Measurements from ENCODE around the gene FAM20B.

Gene FAM20B

DNA sequence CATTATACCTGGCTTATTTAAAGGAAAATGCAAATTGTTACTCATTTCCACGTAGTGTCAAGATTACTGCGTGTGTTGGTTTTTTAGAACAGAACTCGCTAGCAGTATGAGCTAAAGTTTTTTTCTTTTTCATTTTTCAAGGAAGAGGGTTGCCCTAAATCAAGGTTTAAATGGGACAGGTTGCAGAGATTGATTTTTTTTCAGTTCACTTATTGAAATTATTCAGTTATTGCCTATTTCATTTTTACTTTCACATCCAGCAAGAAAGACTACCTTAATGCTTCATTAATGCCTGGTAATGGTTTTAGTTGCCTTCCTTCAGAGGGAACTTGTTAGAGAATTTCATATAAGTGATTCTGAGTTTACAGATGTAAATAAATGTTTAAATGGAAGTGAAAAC is 5.6 kb downstream of the FAM20B start:
- peak overlapping the region; percentile 38 for H3K4me3 ChIP-seq (ENCODE audit: low read length, poor library complexity, severe bottlenecking)
- H3F3A ChIP-seq (ENCODE audit: low read depth): 0 out of 2 replicates have a peak, but pooled peaks cover 3% of the 10 kb centered on the region
- H3K27me3 ChIP-seq (ENCODE audit: insufficient read depth, low read length, poor library complexity, severe bottlenecking): no peaks in the 10 kb centered on the region
- H3K9ac ChIP-seq (ENCODE audit: low read depth, low read length, poor library complexity, severe bottlenecking): peak overlapping the region; percentile 53
- peaks cover 99% of the 10 kb centered on the region for H3K79me2 ChIP-seq (ENCODE audit: insufficient read depth, low read length)
- no peaks in the 10 kb centered on the region for H3K9me2 ChIP-seq (replicated peaks; ENCODE audit: low read depth, low read length)
- no peaks in the 10 kb centered on the region for H3K9me3 ChIP-seq (ENCODE audit: insufficient read depth, low read depth, low read length)
- peaks cover 69% of the 10 kb centered on the region for H3K4me1 ChIP-seq (ENCODE audit: insufficient read depth, low read length, poor library complexity, severe bottlenecking)
- H2AFZ ChIP-seq (ENCODE audit: low read length): no peak overlapping the region
- H4K20me1 ChIP-seq (ENCODE audit: insufficient read depth, low read length, poor library complexity, severe bottlenecking): peaks cover 46% of the 10 kb centered on the region
- H3K4me2 ChIP-seq (ENCODE audit: low read depth, low read length, poor library complexity, severe bottlenecking): peak overlapping the region; percentile 77
- no peak for TF ChIP-seq EZH2phosphoT487 (IDR thresholded peaks at IDR 0.05; ENCODE audit: borderline replicate concordance)
- TF ChIP-seq, protein P1, sequence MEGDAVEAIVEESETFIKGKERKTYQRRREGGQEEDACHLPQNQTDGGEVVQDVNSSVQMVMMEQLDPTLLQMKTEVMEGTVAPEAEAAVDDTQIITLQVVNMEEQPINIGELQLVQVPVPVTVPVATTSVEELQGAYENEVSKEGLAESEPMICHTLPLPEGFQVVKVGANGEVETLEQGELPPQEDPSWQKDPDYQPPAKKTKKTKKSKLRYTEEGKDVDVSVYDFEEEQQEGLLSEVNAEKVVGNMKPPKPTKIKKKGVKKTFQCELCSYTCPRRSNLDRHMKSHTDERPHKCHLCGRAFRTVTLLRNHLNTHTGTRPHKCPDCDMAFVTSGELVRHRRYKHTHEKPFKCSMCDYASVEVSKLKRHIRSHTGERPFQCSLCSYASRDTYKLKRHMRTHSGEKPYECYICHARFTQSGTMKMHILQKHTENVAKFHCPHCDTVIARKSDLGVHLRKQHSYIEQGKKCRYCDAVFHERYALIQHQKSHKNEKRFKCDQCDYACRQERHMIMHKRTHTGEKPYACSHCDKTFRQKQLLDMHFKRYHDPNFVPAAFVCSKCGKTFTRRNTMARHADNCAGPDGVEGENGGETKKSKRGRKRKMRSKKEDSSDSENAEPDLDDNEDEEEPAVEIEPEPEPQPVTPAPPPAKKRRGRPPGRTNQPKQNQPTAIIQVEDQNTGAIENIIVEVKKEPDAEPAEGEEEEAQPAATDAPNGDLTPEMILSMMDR (conservative IDR thresholded peaks at IDR 0.05; ENCODE audit: low read length): no peak
- H3K36me3 ChIP-seq (ENCODE audit: insufficient read depth, low read length): no peaks in the 10 kb centered on the region

DNA sequence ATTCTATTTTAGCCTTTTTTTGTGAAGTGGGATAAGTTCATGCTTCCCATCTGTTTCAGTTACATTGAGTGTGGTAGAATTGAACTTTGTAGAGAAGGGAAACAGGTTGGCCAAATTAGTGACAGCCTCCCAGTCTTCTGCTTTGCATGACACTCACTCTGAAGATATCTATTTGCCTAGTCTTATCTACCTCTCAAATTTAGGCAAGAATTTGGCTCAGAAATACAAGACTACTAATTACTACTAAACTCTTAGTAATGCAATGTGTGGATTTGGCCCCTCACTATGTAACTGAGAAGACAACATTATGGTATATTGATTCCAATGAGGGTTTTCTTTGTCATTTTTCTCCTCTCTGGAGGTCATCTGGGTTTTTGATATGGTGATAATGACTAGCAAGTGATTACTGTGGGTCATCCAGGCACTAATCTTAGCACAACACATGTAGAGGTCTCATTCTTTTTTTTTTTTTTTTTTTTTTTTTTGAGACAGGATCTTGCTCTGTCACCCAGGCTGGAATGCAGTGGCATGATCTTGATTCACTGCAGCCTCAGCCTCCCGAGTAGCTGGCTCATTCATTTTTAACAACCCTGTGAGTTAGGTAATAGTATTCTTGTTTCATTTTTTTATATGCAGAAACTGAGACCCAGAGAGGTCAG is 6.3 kb downstream of the FAM20B start:
- Histone ChIP-seq H2AFZ (ENCODE audit: low read length) (no peak overlapping the region), H3K9ac (ENCODE audit: low read depth, low read length, poor library complexity, severe bottlenecking) (peak overlapping the region; percentile 53), H3F3A (ENCODE audit: low read depth) (0 out of 2 replicates have a peak, but pooled peaks cover 3% of the 10 kb centered on the region), H3K4me2 (ENCODE audit: low read depth, low read length, poor library complexity, severe bottlenecking) (peak overlapping the region; percentile 77), H3K4me3 (ENCODE audit: low read length, poor library complexity, severe bottlenecking) (peak overlapping the region; percentile 38), H3K9me2 (replicated peaks; ENCODE audit: low read depth, low read length) (no peaks in the 10 kb centered on the region), H4K20me1 (ENCODE audit: insufficient read depth, low read length, poor library complexity, severe bottlenecking) (peaks cover 48% of the 10 kb centered on the region), H3K4me1 (ENCODE audit: insufficient read depth, low read length, poor library complexity, severe bottlenecking) (peaks cover 69% of the 10 kb centered on the region), H3K9me3 (ENCODE audit: insufficient read depth, low read depth, low read length) (no peaks in the 10 kb centered on the region), H3K36me3 (ENCODE audit: insufficient read depth, low read length) (no peaks in the 10 kb centered on the region), H3K27me3 (ENCODE audit: insufficient read depth, low read length, poor library complexity, severe bottlenecking) (no peaks in the 10 kb centered on the region), H3K79me2 (ENCODE audit: insufficient read depth, low read length) (peaks cover 100% of the 10 kb centered on the region)
- TF ChIP-seq, protein P1 (conservative IDR thresholded peaks at IDR 0.05; ENCODE audit: low read length): no peak
- TF ChIP-seq EZH2phosphoT487 (IDR thresholded peaks at IDR 0.05; ENCODE audit: borderline replicate concordance): no peak

DNA sequence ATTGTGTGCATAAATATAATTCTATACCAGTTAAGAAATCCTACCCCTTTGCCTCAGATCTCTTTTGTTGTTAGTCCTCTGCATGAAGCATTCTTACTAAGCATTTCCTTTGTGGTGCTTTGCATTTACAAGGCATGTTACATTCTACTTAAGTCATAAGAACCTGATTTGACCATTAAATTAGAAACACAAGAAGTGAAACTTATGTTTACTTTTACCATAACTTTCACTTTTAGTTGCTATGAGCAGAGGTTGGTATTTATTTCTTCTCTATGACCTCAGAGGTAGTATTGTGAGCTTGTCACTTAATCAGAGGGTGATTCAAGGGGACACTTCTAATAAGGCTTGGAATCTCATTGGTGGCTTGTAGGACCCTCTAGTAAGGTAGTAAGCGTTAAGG is 9.0 kb downstream of the FAM20B start:
- Histone ChIP-seq H3K9ac (ENCODE audit: low read depth, low read length, poor library complexity, severe bottlenecking) (peak overlapping the region; percentile 24), H3K9me2 (replicated peaks; ENCODE audit: low read depth, low read length) (no peaks in the 10 kb centered on the region), H3K36me3 (ENCODE audit: insufficient read depth, low read length) (no peaks in the 10 kb centered on the region), H3K27me3 (ENCODE audit: insufficient read depth, low read length, poor library complexity, severe bottlenecking) (no peaks in the 10 kb centered on the region), H3K4me1 (ENCODE audit: insufficient read depth, low read length, poor library complexity, severe bottlenecking) (peaks cover 56% of the 10 kb centered on the region), H3K4me2 (ENCODE audit: low read depth, low read length, poor library complexity, severe bottlenecking) (peak overlapping the region; percentile 29), H4K20me1 (ENCODE audit: insufficient read depth, low read length, poor library complexity, severe bottlenecking) (peaks cover 43% of the 10 kb centered on the region), H3K79me2 (ENCODE audit: insufficient read depth, low read length) (peaks cover 97% of the 10 kb centered on the region), H3K9me3 (ENCODE audit: insufficient read depth, low read depth, low read length) (no peaks in the 10 kb centered on the region), H2AFZ (ENCODE audit: low read length) (no peak overlapping the region), H3F3A (ENCODE audit: low read depth) (no peaks in the 10 kb centered on the region), H3K4me3 (ENCODE audit: low read length, poor library complexity, severe bottlenecking) (no peak overlapping the region)
- TF ChIP-seq, protein P1 (conservative IDR thresholded peaks at IDR 0.05; ENCODE audit: low read length): no peak
- TF ChIP-seq EZH2phosphoT487 (IDR thresholded peaks at IDR 0.05; ENCODE audit: borderline replicate concordance): no peak
